K562 (cell line): ENCODE data around the gene PRF1. TPM values are rescaled to one million over a fixed set of nuclear protein-coding genes. Genes with fewer than 3 reads are reported as not detected.

Experiments used
- CAMTA2 ChIP-seq: fragments of 250-450 bp; sonication (Bioruptor Pico); conservative IDR thresholded peaks from 2 replicates; pipeline ENCODE4 v1.5.1; 2022
- CCNT2 ChIP-seq: IDR thresholded peaks from 2 replicates; pipeline ENCODE4 v1.6.1; 2011; ENCODE audit warnings: borderline replicate concordance, low read depth, mild to moderate bottlenecking, moderate library complexity, mixed read lengths, low read length; ENCODE audit not compliant: insufficient read length; ENCODE audit errors: extremely low read depth
- FOXJ2 ChIP-seq: fragments of 200-800 bp; sonication (Bioruptor generic); IDR thresholded peaks from 2 replicates; pipeline ENCODE4 v1.6.1; 2016; ENCODE audit warnings: missing genetic modification characterization, missing compliant biosample characterization
- HNRNPL ChIP-seq: fragments of 200-400 bp; formaldehyde crosslinking; IDR thresholded peaks from 2 replicates; pipeline ENCODE4 v1.6.1; 2017; ENCODE audit warnings: low read depth, mild to moderate bottlenecking, low read length
- KDM2B ChIP-seq: fragments of 250-450 bp; sonication (Bioruptor Pico); IDR thresholded peaks from 2 replicates; pipeline ENCODE4 v1.8.0; 2021; ENCODE audit warnings: mild to moderate bottlenecking, moderate library complexity
- NR2C2 ChIP-seq, 2 experiments: fragments of 200-800 bp in 1 of 2; sonication (Bioruptor generic) in 1 of 2; sonication (generic) in 1 of 2; formaldehyde crosslinking in 1 of 2; IDR thresholded peaks; 2 replicates each; pipeline versions ENCODE4 v1.6.1 to v1.8.0; 2016 to 2022; ENCODE audit warnings: mild to moderate bottlenecking in 1 of 2, missing compliant biosample characterization in 1 of 2, missing genetic modification characterization in 1 of 2, missing genetic modification reagents in 1 of 2
- TAF9B ChIP-seq: fragments of 450-650 bp; IDR thresholded peaks from 2 replicates; pipeline ENCODE4 v1.6.1; 2018; ENCODE audit warnings: mild to moderate bottlenecking; ENCODE audit not compliant: partially characterized antibody
- ZNF217 ChIP-seq: sonication (generic); formaldehyde crosslinking; IDR thresholded peaks from 2 replicates; pipeline ENCODE4 v1.8.0; 2022; ENCODE audit warnings: mild to moderate bottlenecking, missing genetic modification reagents
- ZNF57 ChIP-seq: fragments of 450-650 bp; formaldehyde crosslinking; IDR thresholded peaks from 2 replicates; pipeline ENCODE4 v1.4.0; 2020; ENCODE audit warnings: mild to moderate bottlenecking, moderate library complexity
- ZNF644 ChIP-seq: fragments of 200-800 bp; sonication (Bioruptor generic); IDR thresholded peaks from 2 replicates; pipeline ENCODE4 v1.6.1; 2016; ENCODE audit warnings: low read depth, missing genetic modification characterization, missing compliant biosample characterization
- ZSCAN32 ChIP-seq: fragments of 450-650 bp; formaldehyde crosslinking; IDR thresholded peaks from 2 replicates; pipeline ENCODE4 v1.4.0; 2020; ENCODE audit warnings: mild to moderate bottlenecking, moderate library complexity
- polyA plus RNA-seq, 8 experiments: library from polyadenylated mRNA; depleted of rRNA in 4 of 8; stranded (reverse) in 5 of 8; unstranded in 3 of 8; fragments of >200 nt; fragmentation: Nextera tagmentation in 2 of 8; fragmentation: Illumina TruSeq in 1 of 8; extraction: Ambion mirVana in 2 of 8; extraction: Trizol in 1 of 8; gene quantifications; 2 replicates each; pipeline versions ENCODE4 v1.2.1 to v1.2.3, GENCODE V29; 2011 to 2014; ENCODE audit warnings: inconsistent platforms in 1 of 8, missing spikeins in 1 of 8
- total RNA-seq, 7 experiments: library from RNA; depleted of rRNA in 6 of 7; stranded (reverse); fragments of >200 nt in 6 of 7; fragmentation: Illumina TruSeq in 2 of 7; extraction: Trizol in 2 of 7; gene quantifications; 2 replicates each; pipeline versions ENCODE4 v1.2.1 to v1.2.3, GENCODE V29; 2011 to 2021; ENCODE audit warnings: low replicate concordance in 1 of 7
- TF ChIP-seq, protein P1 (sequence below): fragments of 150-350 bp; conservative IDR thresholded peaks from 2 replicates; pipeline ENCODE4 v1.6.1; 2014; ENCODE audit warnings: low read length
- TF ChIP-seq, protein P2 (sequence below): fragments of 450-650 bp; IDR thresholded peaks from 2 replicates; pipeline ENCODE4 v1.6.1; 2017; ENCODE audit warnings: mild to moderate bottlenecking, moderate library complexity
- TF ChIP-seq, protein P3 (sequence below): fragments of 250-450 bp; sonication (Bioruptor Pico); IDR thresholded peaks from 2 replicates; pipeline ENCODE4 v1.5.0; 2021; ENCODE audit warnings: mild to moderate bottlenecking, borderline replicate concordance
- TF ChIP-seq, protein P4 (sequence below): fragments of 450-650 bp; IDR thresholded peaks from 2 replicates; pipeline ENCODE4 v1.6.1; 2017; ENCODE audit warnings: antibody characterized with exemption, mild to moderate bottlenecking

PRF1 gene
- total and polyA plus RNA-seq, 9 of the 15 experiments (the other 6 are each of a cell fraction or from before 2014, with no cell fraction given), result 3.8 to 8.6 (median 6.3) TPM

DNA sequence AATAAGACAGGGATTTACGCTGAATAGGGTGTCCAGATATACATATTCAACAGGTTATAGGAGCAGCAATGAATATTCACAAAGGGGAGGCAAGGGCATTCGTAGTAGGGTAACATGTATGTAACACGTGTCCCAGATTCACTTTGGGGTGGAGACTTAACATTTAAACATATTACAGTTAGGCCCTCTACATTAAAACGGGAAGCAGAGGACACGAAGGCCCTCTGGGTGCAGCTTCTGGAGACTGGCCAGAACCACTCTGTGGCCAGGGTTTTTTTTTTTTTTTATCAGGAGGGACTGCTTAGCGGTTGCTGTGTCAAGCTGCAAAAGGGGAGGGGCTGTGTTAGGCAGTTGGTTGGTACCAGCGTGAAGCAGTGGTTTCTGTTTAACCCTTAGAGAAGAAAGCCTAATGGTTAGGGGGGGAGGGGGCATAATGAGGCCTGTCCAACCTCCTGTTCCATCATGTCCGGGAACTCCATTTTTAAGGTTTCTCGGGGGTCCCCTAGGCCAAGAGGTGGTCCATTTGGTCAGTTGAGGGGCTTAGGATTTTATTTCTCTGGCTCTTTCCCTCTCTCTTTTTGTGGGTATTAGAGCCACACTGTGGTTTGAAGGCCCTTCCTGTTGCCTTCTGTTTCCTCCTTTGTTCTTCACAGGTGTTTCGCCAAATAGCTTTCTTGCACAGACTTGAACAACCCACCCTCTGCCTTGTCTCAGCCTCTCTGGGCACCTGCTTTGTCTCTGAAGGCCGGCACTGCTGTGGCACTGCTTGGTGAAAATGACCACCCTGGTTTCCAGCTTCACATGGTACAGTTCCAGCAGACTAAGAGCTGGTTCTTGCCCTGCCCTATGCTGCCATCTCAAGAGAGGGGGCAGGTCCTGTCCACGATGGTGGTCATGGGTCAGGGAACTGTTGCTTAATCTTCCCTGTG, 26.4 kb downstream of the PRF1 start (continued):
- TF ChIP-seq, protein P1, sequence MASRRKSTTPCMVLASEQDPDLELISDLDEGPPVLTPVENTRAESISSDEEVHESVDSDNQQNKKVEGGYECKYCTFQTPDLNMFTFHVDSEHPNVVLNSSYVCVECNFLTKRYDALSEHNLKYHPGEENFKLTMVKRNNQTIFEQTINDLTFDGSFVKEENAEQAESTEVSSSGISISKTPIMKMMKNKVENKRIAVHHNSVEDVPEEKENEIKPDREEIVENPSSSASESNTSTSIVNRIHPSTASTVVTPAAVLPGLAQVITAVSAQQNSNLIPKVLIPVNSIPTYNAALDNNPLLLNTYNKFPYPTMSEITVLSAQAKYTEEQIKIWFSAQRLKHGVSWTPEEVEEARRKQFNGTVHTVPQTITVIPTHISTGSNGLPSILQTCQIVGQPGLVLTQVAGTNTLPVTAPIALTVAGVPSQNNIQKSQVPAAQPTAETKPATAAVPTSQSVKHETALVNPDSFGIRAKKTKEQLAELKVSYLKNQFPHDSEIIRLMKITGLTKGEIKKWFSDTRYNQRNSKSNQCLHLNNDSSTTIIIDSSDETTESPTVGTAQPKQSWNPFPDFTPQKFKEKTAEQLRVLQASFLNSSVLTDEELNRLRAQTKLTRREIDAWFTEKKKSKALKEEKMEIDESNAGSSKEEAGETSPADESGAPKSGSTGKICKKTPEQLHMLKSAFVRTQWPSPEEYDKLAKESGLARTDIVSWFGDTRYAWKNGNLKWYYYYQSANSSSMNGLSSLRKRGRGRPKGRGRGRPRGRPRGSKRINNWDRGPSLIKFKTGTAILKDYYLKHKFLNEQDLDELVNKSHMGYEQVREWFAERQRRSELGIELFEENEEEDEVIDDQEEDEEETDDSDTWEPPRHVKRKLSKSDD, result 0 out of 2 replicates have a peak, but pooled peaks have one; percentile 20
- TF ChIP-seq ZSCAN32 (CRISPR knock-in tag), result peak; percentile 18; the same call in 1 of the 2 replicates
- peak; percentile 69; the same call in 1 of the 2 replicates for TF ChIP-seq HNRNPL
- no peak for TF ChIP-seq NR2C2 (CRISPR knock-in tag; IDR thresholded peaks at IDR 0.05)
- peak; percentile 71 for TF ChIP-seq NR2C2 (tag; IDR thresholded peaks at IDR 0.05)
- TF ChIP-seq TAF9B, result no peak
- peak; percentile 73 for TF ChIP-seq ZNF644 (tag)
- TF ChIP-seq ZNF217 (CRISPR knock-in tag), result no peak
- TF ChIP-seq, protein P2, sequence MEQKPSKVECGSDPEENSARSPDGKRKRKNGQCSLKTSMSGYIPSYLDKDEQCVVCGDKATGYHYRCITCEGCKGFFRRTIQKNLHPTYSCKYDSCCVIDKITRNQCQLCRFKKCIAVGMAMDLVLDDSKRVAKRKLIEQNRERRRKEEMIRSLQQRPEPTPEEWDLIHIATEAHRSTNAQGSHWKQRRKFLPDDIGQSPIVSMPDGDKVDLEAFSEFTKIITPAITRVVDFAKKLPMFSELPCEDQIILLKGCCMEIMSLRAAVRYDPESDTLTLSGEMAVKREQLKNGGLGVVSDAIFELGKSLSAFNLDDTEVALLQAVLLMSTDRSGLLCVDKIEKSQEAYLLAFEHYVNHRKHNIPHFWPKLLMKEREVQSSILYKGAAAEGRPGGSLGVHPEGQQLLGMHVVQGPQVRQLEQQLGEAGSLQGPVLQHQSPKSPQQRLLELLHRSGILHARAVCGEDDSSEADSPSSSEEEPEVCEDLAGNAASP, result no peak
- no peak for TF ChIP-seq ZNF57 (CRISPR knock-in tag)
- no peak; the same call in 1 of the 2 replicates for TF ChIP-seq FOXJ2 (tag)
- TF ChIP-seq, protein P3, sequence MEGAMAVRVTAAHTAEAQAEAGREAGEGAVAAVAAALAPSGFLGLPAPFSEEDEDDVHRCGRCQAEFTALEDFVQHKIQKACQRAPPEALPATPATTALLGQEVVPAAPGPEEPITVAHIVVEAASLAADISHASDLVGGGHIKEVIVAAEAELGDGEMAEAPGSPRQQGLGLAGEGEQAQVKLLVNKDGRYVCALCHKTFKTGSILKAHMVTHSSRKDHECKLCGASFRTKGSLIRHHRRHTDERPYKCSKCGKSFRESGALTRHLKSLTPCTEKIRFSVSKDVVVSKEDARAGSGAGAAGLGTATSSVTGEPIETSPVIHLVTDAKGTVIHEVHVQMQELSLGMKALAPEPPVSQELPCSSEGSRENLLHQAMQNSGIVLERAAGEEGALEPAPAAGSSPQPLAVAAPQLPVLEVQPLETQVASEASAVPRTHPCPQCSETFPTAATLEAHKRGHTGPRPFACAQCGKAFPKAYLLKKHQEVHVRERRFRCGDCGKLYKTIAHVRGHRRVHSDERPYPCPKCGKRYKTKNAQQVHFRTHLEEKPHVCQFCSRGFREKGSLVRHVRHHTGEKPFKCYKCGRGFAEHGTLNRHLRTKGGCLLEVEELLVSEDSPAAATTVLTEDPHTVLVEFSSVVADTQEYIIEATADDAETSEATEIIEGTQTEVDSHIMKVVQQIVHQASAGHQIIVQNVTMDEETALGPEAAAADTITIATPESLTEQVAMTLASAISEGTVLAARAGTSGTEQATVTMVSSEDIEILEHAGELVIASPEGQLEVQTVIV (CRISPR knock-in tag), result peak; percentile 70; the same call in 1 of the 2 replicates
- TF ChIP-seq, protein P4, sequence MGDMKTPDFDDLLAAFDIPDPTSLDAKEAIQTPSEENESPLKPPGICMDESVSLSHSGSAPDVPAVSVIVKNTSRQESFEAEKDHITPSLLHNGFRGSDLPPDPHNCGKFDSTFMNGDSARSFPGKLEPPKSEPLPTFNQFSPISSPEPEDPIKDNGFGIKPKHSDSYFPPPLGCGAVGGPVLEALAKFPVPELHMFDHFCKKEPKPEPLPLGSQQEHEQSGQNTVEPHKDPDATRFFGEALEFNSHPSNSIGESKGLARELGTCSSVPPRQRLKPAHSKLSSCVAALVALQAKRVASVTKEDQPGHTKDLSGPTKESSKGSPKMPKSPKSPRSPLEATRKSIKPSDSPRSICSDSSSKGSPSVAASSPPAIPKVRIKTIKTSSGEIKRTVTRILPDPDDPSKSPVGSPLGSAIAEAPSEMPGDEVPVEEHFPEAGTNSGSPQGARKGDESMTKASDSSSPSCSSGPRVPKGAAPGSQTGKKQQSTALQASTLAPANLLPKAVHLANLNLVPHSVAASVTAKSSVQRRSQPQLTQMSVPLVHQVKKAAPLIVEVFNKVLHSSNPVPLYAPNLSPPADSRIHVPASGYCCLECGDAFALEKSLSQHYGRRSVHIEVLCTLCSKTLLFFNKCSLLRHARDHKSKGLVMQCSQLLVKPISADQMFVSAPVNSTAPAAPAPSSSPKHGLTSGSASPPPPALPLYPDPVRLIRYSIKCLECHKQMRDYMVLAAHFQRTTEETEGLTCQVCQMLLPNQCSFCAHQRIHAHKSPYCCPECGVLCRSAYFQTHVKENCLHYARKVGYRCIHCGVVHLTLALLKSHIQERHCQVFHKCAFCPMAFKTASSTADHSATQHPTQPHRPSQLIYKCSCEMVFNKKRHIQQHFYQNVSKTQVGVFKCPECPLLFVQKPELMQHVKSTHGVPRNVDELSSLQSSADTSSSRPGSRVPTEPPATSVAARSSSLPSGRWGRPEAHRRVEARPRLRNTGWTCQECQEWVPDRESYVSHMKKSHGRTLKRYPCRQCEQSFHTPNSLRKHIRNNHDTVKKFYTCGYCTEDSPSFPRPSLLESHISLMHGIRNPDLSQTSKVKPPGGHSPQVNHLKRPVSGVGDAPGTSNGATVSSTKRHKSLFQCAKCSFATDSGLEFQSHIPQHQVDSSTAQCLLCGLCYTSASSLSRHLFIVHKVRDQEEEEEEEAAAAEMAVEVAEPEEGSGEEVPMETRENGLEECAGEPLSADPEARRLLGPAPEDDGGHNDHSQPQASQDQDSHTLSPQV, result peak; percentile 84
- TF ChIP-seq CAMTA2 (CRISPR knock-in tag), result no peak
- TF ChIP-seq CCNT2, result no peak
- no peak for TF ChIP-seq KDM2B (CRISPR knock-in tag)
